T47D (cell line): Measurements from ENCODE around the gene DENND1A.

Experiments
- DNase-seq, 2 experiments: peaks; one replicate each; pipeline versions ENCODE4 v3.0.0 to v3.0.0-alpha.2; 2011 to 2012; ENCODE audit warnings: low read depth in 1 of 2, low spot score in 1 of 2
- JUND ChIP-seq: IDR thresholded peaks from 2 replicates; pipeline ENCODE4 v1.6.1; 2012; ENCODE audit warnings: low read depth
- in situ Hi-C: cut with HindIII; loops from 2 replicates; pipeline ENCODE4 v1.10.0; 2016; ENCODE audit warnings: low sequenced_read_pairs, low pct_unique_long_range_greater_than_20kb

The DENND1A gene

DNA sequence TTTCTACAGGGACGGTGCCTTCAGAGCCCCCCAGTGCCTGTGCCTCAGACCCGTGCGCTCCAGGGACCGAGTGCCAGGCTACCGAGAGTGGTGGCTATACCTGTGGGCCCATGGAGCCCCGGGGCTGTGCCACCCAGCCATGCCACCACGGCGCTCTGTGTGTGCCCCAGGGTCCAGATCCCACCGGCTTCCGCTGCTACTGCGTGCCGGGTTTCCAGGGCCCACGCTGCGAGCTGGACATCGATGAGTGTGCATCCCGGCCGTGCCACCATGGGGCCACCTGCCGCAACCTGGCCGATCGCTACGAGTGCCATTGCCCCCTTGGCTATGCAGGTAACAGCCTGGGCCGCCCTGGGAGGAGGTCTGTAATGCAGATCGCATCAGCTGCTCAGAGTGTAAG lies 567.1 kb downstream of the DENND1A start:
- DNase-seq, result no peak
- in situ Hi-C loops, result no loop called here
- no peak for TF ChIP-seq JUND

DNA sequence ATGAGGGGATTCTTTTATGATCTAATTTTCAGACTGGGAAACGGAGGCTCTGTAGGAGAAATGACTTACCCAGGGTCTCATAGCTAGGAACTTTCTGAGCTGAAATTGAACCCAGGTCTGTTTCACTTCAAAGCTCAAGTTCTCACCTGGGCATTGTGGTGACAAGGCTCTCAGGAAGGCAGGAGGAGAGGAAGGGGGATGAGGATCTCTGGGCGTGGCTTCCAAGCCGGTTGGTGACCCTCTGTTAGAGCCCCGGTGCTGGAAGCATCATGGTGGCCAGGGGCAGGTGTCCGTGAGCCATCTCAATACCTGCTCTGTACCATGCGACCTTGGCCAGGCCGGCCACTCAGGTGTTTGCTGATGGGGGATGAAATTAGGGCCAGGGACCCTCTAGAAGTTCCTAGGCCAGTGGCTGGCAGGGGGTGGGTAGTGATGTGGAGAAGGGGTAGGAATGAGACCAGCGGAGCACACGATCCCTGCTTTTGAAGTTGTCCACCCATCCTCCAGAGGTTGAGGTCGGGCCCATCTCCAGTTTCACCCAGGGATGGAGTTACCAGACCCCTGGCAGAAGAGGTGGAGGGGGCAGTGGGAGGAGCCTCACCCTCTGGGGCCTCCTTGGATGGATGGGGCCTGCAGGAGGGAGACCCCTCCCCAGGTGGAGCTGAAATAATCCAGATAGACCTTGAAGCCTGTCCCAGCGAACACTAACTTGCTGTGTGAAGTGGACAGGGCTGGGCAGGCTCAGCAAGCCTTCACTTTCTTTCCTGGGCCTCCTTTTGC lies 568.0 kb downstream of the DENND1A start:
- no peak for TF ChIP-seq JUND
- in situ Hi-C loops, result no loop called here
- no peak for DNase-seq

DNA sequence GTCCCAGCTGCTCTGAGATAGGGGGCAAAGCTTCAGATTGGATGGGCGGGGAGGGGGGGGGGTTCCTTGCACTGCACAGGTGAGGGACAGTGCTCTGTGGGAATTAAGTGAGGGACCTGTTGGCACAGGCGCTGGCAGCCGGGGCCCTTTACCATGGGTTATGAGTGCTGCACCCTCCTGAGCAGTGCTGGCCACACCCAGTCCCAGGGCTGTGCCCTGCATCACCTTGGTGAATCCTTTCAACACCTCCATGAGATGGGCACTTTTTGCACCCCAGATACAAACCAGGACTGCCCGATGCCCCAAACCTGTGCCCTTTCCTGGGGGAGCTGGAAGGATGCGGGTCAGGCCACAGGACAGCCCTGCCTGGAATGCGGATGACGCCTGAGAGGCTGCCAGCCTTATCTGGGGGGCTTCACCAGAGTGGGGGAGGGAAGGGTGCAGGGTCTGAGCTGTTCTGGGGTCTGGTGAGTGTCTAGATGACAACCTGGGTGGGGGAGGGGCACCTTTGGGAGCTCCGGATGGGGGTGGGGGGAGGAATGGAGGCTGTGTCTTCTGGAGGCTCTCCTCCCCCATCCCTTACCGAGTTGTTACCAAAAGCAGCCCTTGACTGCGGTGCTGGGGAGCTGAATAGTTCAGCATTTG lies 568.7 kb downstream of the DENND1A start:
- TF ChIP-seq JUND, result no peak
- in situ Hi-C loops, result no loop called here
- no peak for DNase-seq

DNA sequence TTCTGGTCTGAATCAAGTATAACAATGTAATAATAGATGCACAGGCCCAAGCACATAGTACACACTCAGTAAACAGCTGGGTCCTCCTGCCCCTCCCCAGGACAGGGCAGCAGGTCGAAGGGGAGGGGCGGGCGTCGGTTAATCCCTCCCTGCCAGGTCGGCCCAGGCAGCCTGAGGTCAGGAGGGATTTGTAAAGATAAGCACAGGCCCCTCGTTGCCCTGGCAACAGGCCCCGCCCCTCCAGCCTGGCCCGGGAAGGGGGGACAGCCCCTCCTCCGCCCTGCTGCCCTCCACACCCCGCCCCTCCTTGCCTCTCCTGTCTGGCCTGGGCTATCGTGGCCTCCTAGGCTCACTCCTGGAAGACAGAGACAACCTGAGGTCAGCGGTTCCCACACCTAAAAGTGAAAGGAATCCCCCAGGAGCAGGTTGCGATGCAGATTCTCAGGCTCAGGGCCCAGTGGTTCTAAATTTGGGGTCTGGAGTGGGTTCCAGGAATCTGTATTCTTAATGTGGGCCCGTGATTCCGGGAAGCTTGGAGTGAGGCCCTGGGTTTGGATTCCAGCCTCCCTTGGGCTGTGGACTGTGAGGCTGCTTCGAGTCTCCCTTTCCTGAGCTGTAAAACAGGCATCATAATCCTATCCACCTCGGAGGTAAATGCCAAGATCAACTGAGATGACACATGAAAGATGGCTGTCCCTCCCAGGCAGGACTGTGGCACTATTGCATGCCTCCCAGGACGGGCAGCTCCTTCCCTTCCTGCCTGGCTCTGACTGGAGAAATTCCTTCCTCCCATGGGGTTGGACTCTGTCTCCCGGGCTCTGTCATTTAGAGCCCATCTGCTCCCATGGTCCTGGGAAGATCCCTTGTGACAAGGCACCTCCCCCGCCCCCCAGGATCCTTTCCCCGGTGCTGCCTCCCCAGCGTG lies 569.5 kb downstream of the DENND1A start:
- in situ Hi-C loops, result no loop called here
- TF ChIP-seq JUND, result no peak
- no peak for DNase-seq

DNA sequence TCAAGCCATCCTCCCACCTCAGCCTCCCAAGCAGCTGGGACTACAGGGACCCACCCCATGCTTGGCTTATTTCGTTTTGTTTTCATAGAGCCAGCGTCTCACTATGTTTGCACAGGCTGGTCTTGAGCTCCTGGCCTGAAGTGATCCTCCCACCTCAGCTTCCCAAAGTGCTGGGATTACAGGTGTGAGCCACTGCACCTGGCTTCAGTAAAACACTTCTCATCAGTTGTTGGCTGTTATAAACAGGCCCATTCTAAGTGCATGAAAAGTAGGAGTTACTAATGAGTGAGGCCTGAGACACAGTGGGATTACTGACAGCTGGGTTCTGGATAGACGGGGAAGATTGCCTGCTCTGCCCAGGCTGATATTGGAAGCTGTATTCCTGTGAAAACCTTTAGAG lies 570.4 kb downstream of the DENND1A start:
- no peak for TF ChIP-seq JUND
- in situ Hi-C loops, result no loop called here
- no peak for DNase-seq

DNA sequence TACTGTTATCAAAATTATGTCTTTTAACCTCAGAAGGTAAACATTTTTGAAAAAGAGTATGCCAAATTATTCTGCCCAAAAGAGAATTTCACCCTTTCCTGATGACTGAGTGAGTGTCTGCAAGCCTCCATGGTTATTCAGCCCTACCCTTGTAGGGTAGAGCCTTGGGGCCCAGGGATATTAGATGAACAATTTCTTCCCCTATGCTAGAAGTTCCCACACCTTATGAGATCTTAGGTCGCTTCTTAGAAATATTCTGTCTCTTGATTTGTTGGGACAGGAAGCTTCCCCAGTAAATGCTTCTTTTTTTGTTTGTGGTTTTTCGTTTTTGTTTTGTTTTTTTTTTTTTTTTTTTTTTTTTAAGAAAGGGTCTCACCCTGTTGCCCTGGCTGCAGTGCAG lies 570.8 kb downstream of the DENND1A start:
- DNase-seq, result no peak
- TF ChIP-seq JUND, result no peak
- in situ Hi-C loops, result no loop called here

DNA sequence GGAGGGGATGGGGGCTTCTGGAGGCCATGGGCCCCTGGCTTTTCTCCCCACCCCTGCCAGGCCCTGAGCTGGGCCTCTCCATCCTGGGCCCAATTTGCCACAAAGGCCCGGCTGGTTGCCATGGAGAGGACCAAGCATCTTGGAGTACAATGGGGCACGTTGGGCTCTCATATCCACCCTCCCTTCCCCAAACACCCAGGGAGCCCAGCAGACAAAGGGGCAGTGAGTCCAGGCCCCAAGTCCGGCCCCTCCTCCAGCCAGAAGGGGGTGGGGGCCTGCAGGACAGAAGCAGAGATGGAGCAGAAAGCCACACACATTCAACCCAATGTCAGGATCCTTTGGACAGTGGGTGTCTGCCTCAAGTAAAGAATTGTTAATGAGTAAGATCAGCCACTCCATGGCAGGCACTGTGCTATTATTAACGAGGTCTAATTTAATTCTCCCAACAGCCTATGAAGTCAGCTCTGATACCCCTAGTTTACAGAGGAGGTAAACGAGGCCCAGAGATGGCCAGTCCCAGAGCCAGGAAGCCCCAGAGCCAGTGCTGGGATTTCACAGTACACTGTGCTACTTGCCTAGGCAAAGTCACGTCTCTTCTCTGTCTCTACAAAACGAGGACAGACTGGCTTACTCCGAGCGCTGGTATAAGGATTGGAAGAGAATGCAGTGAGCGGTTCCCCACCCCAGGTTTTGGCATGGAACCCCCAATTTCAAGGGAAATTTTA lies 571.6 kb downstream of the DENND1A start:
- in situ Hi-C loops, result no loop called here

DNA sequence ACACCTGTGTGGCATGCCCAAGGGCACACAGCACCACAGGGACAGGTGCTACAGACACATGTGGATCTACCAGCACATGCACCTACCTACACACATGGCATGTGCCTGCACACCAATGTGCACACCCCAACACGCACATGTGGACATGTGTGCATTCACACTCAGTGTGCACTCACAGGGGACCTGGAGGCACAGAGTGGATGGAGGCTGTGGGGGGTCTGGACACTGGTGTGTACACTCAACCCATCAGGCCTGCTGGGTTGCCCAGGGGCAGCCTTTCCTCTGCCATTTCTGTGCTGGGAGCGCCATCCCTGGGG lies 572.2 kb downstream of the DENND1A start:
- in situ Hi-C loops, result no loop called here
- no peak for DNase-seq
- TF ChIP-seq JUND, result no peak

More for the DNA sequence above, 571.6 kb downstream of the DENND1A start:
- TF ChIP-seq JUND, result no peak
- no peak for DNase-seq

DNA sequence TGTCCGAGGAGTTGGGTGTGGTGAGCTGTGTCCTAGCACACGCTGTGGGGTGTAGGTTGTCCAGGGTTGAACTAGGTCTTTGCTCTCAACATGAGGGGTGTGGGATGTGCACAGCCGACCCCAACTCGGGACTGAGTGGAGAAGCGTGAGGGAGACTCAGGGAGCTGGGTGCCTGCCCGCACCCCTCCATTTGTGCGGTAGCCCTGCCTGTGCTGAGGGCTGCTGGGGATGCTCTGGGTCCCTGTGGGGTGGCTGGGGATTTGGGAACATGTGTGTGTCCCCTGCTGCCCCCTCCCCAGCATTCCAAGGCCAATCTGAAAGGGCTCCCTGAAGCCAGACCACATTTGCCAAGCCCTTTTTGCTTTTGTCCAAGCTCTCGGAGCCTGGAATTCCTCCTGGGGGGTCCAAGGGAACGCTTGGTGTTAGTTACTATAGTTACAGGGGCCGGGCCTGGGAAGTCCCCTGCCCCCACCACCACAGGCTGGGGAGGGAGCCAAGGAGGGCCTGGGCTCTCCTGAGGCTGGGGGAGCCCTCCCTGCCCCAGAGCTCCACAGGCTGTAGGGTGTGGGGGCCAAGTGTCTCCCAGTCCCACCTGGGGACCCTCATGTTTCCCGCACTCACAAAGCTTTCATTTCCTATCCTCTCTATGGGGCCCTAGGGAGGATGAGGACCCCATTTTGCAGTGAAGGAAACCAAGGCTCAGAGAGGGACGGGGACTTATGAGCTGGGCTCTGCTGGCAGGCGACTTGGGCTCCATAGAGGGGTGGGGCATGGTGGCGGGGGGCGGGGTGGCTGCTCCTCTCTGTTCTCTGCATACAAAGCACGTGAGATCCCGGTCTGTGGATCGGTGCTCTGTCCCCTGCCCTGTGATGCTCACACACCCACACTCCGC lies 572.8 kb downstream of the DENND1A start:
- no peak for TF ChIP-seq JUND
- in situ Hi-C loops, result no loop called here
- peak in 1 of 2 experiments; percentile 4 for DNase-seq

DNA sequence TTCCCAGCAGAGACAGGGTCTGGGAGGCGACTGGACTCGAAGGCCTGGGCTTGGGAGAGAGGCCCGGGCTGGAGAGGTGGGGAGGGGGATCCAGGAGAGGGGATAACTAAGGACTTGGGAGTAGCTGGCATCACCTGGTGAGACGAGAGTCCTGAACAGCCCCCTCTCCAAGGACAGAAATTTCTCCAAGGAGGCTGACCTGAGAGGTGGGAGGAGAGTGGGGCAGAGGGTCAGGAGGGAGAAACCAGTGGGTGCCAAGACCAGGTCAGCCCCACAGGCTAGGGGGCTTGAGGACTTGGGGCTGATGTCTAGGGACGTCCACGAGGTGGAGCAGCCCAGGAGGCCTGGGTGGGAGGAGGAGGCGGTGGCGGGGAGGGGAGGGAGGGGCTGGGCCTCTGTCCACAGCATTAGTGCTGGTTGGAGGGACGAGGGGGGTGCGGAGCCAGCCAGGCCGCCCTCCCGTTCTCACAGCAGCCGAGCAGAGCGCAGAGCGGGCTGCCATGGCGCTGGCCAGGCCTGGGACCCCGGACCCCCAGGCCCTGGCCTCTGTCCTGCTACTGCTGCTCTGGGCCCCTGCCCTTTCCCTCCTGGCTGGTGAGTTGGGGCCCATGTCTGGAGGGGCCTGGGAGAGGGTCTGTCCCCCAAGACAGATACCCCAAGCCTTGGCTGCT lies 574.0 kb downstream of the DENND1A start, which contains the start of gene CRB2:
TSS of gene CRB2 (plus strand) at position 437 of the 671 bp plus-strand sequence. CDS start at position 501, 64 bp downstream.
- TF ChIP-seq JUND, result no peak
- in situ Hi-C loops, result no loop called here
- no peak for DNase-seq
